ENCODE data around the gene SH3RF3.

The SH3RF3 gene

GRCh38 chr2:109511168-109511567, 382.2 kb downstream of the SH3RF3 start:
- DNase-seq (ENCODE audit: low read depth), result no peak
- H3K4me3 ChIP-seq (ENCODE audit: low read depth, low read length), result no peak overlapping the region
- no peak for TF ChIP-seq CTCF (IDR thresholded peaks at IDR 0.05; ENCODE audit: low read depth, low read length, missing control alignments)

GRCh38 chr2:109512076-109512475, 383.1 kb downstream of the SH3RF3 start:
- TF ChIP-seq CTCF (IDR thresholded peaks at IDR 0.05; ENCODE audit: low read depth, low read length, missing control alignments), result no peak
- DNase-seq (ENCODE audit: low read depth), result no peak
- H3K4me3 ChIP-seq (ENCODE audit: low read depth, low read length), result no peak overlapping the region

DNA sequence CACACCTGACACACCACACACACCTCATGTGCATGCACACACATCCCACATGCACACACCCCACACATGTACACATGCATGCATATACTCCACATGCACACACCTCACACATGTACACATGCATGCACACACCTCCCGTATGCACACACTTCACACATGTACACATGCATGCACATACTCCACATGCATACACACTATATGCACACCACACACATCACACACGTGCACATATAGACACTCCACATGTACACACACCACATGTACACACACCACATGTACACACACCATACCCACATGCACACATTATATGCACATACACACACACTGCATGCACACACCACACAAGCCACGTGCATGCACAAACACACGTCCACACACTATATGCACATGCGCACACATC, 384.2 kb downstream of the SH3RF3 start:
- no peak overlapping the region for H3K4me3 ChIP-seq (ENCODE audit: low read depth, low read length)
- DNase-seq (ENCODE audit: low read depth), result no peak
- no peak for TF ChIP-seq CTCF (IDR thresholded peaks at IDR 0.05; ENCODE audit: low read depth, low read length, missing control alignments)

GRCh38 chr2:109513749-109514588, 385.0 kb downstream of the SH3RF3 start:
- peak; percentile 71 for DNase-seq (ENCODE audit: low read depth)
- no peak overlapping the region for H3K4me3 ChIP-seq (ENCODE audit: low read depth, low read length)
- TF ChIP-seq CTCF (IDR thresholded peaks at IDR 0.05; ENCODE audit: low read depth, low read length, missing control alignments), result no peak

DNA sequence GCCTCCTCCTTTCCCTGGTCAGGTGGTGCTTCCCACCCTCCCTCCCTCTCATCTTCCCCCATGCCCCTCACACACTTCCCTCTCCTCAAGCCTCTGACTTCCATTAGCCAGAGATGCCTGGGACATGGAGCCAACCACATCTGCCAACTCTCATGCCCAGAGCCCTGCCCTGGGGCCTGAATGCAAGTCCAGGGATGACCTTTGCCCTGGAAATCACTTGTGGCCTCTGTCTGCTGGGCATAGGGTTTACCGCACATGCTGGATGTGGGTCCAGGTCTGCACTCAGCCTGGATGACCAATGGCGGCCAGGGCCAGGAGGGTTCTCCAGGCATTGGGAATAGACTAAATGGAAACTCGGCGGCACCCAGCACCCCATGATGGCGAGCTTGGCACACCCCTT, 385.9 kb downstream of the SH3RF3 start:
- no peak overlapping the region for H3K4me3 ChIP-seq (ENCODE audit: low read depth, low read length)
- DNase-seq (ENCODE audit: low read depth), result no peak
- TF ChIP-seq CTCF (IDR thresholded peaks at IDR 0.05; ENCODE audit: low read depth, low read length, missing control alignments), result no peak

DNA sequence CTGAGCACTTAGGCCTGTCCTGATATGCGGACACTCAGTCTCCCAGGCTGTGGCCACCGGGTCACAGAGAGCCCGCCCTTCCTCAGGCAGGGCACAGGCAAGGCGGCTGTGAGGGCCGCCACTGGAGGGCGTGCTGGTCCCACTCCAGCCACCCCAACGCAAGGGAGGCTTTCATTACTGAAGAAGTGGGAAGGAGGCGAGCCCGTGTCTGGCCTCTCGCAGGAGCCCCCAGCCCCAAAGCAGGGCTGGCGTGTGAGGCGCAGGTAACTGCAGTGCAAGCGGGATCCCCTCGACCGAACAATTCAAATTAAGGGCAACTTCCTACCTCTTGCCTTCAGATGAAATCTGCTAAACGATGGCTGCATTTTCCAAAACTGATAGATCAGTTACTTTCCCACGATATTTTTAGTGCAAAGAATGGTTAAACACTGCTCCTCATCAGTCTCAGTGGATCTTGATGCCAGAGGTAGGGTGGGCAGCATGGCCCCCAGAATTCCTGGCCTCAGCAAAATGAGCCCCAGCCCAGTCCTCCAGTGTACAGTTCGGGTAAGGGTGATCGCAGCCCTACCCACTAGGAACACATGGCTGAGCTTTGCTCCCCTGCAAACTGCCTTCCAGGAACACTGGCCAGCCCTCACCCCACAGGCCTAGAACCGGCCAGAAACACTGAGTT, 387.6 kb downstream of the SH3RF3 start:
- DNase-seq (ENCODE audit: low read depth), result no peak
- TF ChIP-seq CTCF (IDR thresholded peaks at IDR 0.05; ENCODE audit: low read depth, low read length, missing control alignments), result peak; percentile 49
- H3K4me3 ChIP-seq (ENCODE audit: low read depth, low read length), result no peak overlapping the region
